ENCODE measurements around the gene CCR2.

CCR2 gene

GRCh38 chr3:46354984-46355383, 1.1 kb downstream of the CCR2 start:
- DNase-seq (ENCODE audit: low spot score) = no peak

- no peak for DNase-seq (ENCODE audit: low spot score)
These were observed 2.4 kb downstream of the CCR2 start for GRCh38 chr3:46356276-46356675.

GRCh38 chr3:46356909-46357308, 3.0 kb downstream of the CCR2 start:
- DNase-seq (ENCODE audit: low spot score) = no peak

- DNase-seq (ENCODE audit: low spot score) = no peak
These were observed 4.6 kb downstream of the CCR2 start for GRCh38 chr3:46358466-46358865.

- no peak for DNase-seq (ENCODE audit: low spot score)
These were observed 6.0 kb downstream of the CCR2 start for GRCh38 chr3:46359733-46360493.

GRCh38 chr3:46360907-46361306, 7.0 kb downstream of the CCR2 start:
- no peak for DNase-seq (ENCODE audit: low spot score)

- no peak for DNase-seq (ENCODE audit: low spot score)
These were observed 7.7 kb downstream of the CCR2 start for GRCh38 chr3:46361408-46362283.

- DNase-seq (ENCODE audit: low spot score) = no peak
These were observed 11.1 kb downstream of the CCR2 start for GRCh38 chr3:46365041-46365440.

GRCh38 chr3:46365737-46366524, 12.0 kb downstream of the CCR2 start:
- DNase-seq (ENCODE audit: low spot score) = no peak

GRCh38 chr3:46367811-46368210, 13.9 kb downstream of the CCR2 start:
- DNase-seq (ENCODE audit: low spot score) = no peak

GRCh38 chr3:46368569-46368968, 14.7 kb downstream of the CCR2 start:
- DNase-seq (ENCODE audit: low spot score) = no peak

- DNase-seq (ENCODE audit: low spot score) = no peak
These were observed 15.2 kb downstream of the CCR2 start for GRCh38 chr3:46369151-46369550.

- no peak for DNase-seq (ENCODE audit: low spot score)
These were observed 15.8 kb downstream of the CCR2 start for GRCh38 chr3:46369675-46370132.

- DNase-seq (ENCODE audit: low spot score) = no peak
These were observed 17.1 kb downstream of the CCR2 start, which contains the start of gene CCR5 for GRCh38 chr3:46370839-46371518. Gene CCR5 (plus strand): TSS chr3:46370946. CDS start chr3:46372903, 1,957 bp downstream.

GRCh38 chr3:46371519-46372340, 17.8 kb downstream of the CCR2 start:
- DNase-seq (ENCODE audit: low spot score) = no peak

GRCh38 chr3:46372492-46373359, 18.8 kb downstream of the CCR2 start:
- DNase-seq (ENCODE audit: low spot score) = peak; percentile 15

GRCh38 chr3:46374755-46375154, 20.8 kb downstream of the CCR2 start:
- DNase-seq (ENCODE audit: low spot score) = no peak

- no peak for DNase-seq (ENCODE audit: low spot score)
These were observed 21.3 kb downstream of the CCR2 start for GRCh38 chr3:46375218-46375617.

- DNase-seq (ENCODE audit: low spot score) = no peak
These were observed 21.9 kb downstream of the CCR2 start for GRCh38 chr3:46375814-46376213.
